GM18519 (cell line): ENCODE results near the gene TMEM171.
A peak's percentile ranks its signal among the peaks of the same experiment; 100 is the strongest.

Experiments used
- ATAC-seq: cut with Tn5 transposase; IDR thresholded peaks from one replicate; pipeline ENCODE4 v1.9.1; 2021; ENCODE audit warnings: mild to moderate bottlenecking, moderate library complexity; ENCODE audit not compliant: unreplicated experiment, low FRiP score

Gene TMEM171

DNA sequence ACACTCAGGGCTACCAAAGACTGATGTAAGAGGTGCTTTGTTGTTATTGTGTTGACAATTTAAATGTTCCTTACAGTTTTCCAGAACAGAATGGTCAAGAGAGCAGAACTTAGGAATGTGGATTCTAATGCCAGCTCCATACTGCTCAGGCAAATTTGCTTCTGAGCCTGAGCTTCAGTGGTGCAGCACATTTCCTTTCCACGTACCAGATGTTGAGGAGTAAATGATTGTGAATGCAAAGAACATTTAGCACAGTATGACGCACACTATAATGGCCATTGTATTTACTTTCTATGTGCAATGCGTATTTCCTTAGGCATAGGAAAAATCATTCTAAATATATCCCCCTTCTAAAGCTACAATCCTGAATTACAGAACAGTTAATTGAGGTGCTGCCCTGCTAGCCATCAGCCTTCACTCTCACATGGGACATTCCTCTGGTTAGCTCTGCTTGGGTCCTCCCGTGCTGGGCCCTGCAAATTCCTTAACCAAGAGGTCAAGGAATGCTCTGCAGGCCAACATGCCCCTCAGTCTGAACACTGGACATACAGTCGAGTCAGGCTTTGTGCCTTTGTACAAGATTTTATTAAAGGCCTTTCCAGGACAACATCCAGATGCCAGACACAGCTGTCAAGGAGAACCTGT lies 31.5 kb downstream of the TMEM171 start:
- ATAC-seq, result no peak

DNA sequence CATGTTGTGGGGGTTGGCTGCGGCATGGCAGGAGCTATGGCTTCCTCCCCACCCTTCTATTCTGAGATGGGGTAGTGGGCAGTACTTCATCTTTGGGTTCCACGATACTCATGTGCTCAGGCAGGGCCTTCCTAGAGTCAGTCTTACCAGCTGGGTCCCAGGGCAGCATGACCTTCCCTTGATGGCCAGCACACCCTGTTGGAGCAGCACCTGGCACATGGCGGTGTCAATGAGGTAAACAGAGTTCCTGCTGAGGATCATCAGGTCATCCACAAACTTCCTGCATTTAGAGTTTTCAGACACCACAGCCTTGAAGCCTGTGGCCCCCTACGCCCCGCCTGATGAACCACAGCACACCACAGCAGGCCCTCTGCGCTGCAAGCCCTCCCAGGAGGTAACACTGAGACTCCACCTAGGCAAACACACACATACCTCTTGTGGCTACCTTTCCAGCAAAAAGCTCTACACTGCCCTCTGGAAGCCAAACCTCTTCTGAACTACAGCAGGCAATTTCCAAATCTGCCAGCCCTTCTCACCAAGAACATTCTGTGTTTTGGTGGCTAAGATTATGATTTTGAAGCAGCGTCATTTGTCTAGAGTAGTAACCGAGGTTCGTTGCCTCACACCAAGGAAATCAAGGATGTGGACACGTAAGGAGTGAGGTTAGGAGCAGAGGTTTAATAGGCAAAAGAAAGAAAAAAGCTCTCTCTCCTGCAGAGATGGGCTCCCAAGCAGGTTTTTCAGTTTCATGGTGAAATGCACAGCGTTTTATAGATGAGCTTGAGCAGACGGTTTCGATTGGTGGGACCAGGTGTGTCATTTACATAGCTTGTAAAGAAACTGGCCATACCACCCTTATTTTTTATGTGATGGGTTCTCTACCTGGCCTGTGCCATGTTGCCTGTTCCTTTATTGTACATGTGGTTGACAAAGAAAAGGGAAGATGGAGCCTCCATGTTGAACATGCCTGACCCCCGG lies 32.3 kb downstream of the TMEM171 start:
- no peak for ATAC-seq

DNA sequence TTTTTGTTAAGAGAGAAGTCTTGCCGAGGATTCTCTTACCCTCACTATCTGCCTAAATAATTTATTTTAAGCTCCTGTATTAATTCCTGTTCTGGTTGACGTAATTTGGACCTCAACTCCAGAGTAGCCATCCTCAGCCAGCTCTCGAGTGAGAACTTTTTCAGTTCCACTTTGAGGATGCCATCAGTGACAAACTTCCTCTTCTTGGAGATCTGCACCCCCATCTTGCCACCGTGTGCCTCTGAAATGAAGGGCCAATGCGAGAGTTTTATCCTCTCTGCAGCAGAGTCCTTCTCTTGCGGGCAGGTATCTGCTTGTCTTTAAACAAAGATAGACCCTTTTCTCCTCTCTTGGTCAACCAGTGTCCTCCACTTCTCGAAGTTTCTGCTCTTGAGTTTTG lies 33.1 kb downstream of the TMEM171 start:
- no peak for ATAC-seq

DNA sequence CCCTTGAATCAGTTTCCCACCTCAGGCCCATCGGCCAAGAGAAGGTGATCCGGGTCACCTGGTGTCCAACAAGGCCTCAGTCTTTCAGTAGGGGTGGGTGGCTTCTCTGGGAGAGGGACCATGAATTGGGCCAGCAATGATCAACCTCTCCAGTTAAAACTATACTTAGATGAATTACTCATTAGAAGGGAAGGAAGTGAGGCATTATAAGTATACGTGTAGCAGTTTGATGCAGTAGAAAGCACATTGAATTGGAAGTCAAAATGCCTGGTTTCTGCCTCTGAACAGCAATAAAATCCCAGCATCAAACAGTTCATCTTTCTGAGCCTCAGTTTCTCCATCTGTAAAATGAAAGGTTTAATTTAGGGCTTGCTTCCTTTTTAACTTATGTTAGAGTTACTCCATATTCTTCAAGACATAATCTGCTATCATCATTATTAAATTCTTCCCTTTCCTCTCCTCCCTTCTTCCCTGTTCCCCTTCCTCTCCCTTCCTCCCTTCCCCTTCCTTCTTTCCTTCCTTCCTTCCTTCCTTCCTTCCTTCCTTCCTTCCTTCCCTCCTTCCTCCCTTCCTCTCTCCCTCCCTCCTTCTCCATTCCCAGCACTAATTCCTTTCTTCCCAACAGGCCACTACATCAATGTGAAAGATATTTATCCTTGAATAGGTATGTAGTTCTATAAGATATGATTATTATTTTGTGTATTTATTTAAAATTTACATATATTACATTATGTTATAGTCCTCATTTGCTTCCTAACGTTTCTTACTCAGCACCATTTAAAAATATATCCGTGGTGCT lies 34.0 kb downstream of the TMEM171 start:
- ATAC-seq, result no peak

DNA sequence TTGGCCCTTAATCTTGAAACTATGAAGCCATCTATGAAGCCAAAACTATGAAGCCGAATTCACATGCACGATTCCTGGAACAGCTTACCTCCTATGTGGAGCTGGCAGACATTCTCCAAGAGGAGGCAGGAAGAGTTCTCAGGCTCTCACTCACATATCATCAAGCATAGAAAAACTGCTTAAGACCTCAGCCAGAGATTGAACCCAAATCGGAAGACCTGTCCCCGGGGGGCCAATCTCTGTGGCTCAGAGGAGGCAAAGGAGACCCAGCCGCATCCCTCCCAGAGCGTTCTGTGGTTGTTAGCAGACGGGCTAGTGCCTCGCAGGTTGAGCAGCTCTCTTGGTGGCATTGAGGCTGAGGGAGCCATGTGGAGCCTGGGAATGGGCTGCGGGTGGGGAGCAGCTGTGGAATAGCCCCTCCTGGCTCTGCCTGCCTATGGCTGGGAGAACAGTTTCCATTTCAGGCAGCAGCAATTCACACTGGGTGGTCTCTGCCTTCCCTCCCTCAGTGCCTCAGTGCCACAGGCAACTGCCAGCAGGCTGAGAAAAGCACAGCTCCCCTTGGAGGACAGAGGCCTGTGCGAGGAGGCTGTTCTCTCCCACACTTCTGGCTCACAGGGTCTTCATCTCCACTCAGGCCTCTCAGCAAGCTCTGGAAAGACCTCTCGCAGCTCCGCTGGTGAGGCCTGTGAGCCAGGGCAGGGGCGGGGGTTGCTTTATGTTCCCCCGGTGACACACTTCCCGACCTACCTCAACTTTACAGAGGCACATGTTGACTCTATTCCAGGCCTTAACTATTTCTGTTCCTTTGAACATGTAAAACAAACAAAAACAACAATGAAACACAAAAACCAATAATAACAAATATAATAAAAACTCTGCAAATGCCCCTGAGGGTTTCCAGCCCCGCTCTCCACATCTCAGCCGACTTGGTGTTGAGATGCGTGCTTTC lies 35.2 kb downstream of the TMEM171 start:
- ATAC-seq, result no peak

DNA sequence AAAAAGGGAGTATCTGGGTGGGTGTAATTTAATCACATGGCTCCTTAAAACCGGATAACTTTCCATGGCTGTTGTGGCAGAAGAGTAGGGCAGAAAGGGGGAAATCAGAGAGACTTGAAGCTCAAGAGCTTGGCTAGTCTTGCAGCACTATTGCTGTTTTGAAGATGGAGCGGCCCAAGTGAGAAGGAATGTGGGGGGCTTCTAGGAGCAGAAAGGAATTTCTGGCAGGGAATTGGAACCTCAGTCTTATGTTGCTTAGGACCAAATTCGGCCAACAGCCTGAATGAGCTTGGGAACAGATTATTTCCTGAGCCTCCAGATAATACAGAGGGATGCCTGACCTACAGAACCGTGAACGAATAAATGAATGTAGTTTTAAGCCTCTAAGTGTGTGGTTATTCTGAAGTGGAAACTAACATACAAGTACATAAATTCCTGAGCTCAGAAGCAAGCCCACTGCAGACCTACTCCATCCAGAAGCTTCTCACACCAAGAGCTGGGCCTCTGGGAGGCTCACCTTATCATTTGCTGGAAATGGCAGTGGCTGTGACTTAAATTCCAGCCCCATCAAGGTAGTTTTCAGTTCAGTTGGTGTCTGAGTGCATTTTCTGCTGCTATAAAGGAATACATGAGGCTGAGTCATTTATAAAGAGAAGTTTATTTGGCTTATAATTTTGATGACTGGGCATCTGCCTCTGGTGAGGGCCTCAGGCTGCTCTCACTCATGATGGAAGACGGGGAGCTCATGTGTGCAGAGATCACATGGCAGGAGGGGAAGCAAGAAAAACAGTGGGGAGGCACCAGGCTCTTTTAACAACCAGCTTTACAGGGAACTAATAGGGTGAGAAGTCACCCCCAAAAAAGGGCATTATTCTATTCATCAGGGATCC lies 37.3 kb downstream of the TMEM171 start:
- no peak for ATAC-seq

DNA sequence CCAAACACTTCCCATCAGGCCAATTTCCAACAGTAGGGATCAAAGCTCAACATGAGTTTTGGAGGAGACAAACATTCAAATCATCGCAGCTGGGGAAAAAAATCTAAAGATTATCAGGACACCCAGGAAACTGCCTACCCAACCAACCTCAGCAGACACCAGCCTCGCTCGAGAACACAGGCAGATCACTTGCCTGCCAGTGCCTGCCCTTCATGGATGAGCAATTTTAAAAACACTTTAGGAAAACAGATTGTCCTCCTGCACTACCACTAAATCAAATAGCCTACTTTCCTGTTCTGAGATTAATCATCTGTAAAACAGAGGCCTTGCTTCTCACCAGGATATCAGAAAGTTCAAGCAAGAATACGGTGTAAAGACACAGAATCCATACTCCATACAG lies 37.9 kb downstream of the TMEM171 start:
- no peak for ATAC-seq

DNA sequence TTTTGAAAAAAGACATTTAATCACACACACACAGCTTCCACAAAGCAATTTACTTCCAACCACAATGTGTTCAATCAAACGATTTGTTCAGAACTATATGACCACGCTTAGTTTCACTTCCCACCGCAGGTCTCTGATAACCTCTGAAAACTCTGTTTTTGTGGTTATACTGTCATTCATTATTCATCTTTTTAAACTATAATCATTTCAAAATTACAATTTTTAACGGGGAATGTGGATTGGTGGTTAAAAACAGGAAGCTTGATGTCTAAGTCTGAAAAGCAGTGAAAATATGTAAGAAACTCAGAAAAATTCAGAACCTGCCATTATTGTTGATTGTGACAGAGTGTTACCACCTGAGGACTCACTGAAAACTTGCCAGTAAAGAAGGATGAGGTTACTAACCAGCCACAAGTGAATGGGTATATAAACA lies 39.9 kb downstream of the TMEM171 start:
- peak; percentile 76 for ATAC-seq

DNA sequence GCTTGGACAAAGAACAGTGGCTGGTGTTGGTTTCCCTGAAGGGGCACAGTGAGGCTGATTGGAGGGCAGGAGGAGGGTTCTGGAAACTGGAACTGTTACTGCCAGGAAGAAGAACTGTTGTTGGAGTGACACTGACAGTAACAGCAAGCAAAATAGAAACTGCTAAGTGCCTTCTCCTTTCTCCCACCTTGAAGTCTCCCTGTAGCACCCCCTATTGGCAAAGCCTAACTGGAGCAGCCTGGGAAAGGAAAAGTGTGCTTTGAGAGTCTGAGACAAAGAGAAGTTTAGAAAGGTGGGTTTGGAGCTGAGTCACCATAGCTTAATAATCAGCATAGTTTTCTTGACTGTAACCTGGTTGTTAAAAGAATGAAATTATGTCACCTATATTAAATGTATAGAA lies 50.1 kb downstream of the TMEM171 start:
- ATAC-seq, result no peak

DNA sequence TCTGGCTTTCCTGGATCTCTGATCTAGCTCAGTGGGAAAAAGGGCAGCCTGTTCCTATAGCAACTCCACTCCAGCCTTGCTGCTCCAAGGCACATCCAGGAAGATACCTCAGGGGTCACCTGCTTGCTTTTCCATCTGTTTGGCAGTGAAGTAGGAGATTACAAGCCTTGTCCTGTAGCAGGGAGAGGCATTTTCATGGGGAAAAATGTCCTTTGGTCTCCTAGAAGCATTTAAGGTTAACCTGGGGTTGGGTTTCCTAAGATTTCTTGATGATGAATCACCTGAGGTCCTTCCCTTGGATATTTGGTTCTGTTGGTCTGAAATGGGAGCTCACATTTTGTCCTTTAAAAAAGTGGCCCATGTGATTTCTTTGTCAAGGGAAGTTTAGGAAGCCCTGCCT lies 51.1 kb downstream of the TMEM171 start:
- no peak for ATAC-seq

DNA sequence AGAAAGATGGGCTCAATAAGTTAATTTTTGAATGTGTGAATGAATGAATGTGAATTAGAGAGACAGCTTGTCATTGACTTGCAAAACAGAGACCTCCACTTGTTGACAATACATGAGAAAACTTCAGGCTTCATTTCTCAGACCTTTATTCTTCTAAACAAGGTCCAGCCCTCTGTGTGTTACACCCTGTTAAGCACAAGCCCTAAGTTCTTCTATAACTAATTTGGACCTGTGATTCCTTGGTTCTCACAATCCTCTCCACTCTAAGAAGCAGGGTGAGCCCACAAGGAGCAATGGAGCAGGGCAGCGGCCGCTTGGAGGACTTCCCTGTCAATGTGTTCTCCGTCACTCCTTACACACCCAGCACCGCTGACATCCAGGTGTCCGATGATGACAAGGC lies 52.6 kb downstream of the TMEM171 start, which contains the start of gene TMEM174:
Gene TMEM174, plus strand, starts transcription at position 243 of the 400 bp plus-strand sequence. Its CDS starts 51 bp downstream, at position 294.
- no peak for ATAC-seq

DNA sequence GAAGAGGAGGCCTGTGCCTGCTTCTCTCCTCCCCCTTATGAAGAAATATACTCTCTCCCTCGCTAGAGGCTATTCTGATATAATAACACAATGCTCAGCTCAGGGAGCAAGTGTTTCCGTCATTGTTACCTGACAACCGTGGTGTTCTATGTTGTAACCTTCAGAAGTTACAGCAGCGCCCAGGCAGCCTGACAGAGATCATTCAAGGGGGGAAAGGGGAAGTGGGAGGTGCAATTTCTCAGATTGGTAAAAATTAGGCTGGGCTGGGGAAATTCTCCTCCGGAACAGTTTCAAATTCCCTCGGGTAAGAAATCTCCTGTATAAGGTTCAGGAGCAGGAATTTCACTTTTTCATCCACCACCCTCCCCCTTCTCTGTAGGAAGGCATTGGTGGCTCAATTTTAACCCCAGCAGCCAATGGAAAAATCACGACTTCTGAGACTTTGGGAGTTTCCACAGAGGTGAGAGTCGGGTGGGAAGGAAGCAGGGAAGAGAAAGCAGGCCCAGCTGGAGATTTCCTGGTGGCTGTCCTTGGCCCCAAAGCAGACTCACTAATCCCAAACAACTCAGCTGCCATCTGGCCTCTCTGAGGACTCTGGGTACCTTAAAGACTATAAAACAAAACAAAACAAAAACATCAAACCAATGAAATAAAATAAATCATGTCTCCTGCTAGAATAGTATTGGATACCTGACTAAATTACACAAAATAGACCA lies 53.9 kb downstream of the TMEM171 start:
- ATAC-seq, result no peak

DNA sequence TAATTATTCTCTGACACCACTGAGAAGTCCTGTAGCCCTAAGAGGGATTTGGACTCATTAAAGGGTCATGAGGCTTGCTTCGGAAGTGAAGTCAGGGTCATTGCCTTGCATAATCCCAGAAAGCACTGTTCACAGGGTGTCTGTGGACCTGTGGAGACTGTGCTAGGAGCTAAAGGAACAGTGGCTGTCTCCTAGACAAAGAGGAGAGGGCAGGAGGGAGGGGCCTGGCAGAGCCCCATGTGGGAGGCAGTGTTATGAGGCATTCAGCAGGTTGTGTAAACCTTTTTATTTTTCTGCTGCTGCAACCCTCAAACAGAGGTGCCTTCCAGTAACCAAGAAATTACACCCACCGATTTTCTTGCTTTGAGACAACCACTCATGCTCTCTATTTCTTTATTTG lies 55.9 kb downstream of the TMEM171 start:
- ATAC-seq, result no peak

DNA sequence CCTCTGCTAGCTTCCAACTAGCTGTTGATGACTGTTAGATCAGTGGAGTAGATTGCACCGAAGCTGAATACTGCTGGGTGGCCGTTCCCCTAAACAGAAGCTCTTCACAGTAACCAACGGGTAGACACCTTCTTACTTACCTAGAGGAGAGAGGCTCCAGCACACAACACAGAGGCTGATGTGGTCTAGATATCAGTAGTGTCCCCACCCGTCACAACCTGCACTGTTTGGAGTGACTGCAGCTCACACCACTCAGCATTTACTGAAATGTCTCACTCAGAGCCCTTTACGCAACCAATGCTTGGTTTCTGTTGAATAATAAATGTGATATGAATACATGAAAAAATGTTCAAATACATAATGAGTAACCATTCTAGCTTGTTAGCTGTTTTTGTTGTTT lies 57.9 kb downstream of the TMEM171 start:
- no peak for ATAC-seq

DNA sequence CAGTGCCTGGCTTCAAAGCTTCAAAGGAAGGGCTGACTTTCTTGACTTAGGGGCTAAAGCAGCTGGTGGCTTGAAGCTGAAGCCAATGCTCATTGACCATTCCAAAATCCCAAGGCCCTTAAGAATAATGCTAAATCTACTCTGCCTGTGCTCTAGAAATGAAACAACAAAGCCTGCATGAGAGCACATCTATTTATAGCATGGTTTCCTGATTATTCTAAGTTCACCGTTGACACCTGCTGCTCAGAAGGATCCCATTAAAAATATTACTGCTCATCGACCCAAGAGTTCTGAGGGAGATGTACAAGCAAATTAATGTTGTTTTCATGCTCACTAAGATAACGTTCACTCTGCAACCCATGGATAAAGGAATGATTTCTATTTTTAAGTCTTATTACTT lies 59.4 kb downstream of the TMEM171 start:
- no peak for ATAC-seq

DNA sequence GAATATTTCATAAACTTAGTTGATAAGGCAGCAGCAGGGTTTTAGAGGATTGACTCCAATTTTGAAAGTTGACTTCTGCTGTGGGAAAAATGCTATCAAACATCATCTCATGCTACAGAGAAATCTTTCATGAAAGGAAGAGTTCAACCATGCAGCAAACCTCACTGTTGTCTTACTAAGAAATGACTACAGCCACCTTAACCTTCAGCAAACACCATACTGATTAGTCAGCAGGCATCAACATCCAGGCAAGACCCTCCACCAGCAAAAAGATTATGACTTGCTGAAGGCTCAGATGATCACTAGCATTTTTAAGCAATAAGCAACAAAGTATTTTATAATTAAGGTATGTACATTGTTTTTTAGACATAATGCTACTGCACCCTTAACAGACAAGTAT lies 60.2 kb downstream of the TMEM171 start:
- no peak for ATAC-seq
